Fibroblast of skin of scalp (primary cell): ENCODE results near the gene ARHGEF11.

Experiments used
- DNase-seq: peaks from one replicate; pipeline ENCODE4 v3.0.0-alpha.2; 2013

The ARHGEF11 gene

DNA sequence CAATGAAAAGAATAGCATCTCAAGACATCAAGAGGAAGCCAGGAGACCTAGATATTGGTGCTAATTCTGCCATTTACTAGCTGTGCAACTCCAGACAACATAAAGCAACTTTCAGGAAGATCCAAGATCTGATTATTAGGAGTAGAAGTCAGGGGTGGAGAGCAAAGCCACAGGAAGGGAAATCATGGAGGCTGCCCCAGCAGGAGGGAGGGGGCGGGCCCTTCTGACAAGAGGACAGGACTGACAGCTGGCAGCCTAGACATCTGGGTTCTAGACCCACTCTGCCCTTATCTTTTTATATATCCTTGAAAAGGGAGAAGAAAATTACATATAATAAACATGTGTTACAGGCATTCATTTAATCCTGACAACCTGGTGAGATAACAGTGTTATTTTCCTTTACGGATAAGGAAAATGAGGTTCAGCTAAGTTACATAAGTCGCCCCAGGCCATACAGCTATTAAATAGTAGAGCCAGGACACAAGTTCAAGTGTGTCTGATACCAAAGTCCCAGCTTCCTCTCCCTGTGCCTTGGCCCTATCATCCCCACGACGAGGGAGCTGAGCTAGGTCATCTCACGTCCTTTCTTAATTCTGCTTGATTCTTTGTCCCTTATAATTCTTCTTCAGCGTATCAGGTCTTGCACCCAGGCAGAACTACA, 46.6 kb downstream of the ARHGEF11 start:
- DNase-seq: no peak

DNA sequence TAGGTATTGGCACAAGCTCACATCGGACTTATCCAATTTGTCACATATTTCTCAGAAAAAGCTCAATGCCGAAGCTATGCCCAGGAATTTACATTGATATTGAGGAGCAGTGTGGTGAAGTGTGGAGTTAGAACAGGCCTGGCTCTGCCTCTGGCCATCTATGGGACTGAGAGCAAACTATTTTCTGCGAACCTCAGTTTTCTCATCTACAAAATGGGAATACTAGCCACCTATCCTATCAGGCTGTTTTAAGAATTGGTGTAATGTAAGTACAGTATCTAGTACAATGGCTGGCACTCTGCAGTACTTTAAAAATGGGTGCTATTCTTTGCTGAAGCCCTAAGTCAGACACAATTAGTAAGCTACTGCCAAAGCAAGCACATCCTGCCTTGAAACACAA, 47.2 kb downstream of the ARHGEF11 start:
- DNase-seq: no peak

DNA sequence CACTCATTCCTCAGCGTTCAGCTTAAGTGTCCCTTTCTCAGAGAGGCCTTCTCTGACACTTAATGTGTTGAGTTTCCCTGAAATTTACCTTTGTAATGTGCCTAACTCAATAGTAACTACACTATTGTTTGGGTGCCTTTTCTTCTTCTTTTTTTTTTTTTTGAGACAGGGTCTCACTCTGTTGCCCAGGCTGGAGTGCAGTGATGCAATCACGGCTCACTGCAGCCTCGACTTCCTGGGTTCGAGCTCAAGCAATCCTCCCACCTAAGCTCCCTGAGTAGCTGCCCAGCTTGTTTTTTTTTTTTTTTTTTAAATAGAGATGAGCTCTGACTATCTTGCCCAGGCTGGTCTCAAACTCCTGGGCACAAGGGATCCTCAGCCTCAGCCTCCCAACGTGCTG, 50.1 kb downstream of the ARHGEF11 start:
- DNase-seq: no peak

DNA sequence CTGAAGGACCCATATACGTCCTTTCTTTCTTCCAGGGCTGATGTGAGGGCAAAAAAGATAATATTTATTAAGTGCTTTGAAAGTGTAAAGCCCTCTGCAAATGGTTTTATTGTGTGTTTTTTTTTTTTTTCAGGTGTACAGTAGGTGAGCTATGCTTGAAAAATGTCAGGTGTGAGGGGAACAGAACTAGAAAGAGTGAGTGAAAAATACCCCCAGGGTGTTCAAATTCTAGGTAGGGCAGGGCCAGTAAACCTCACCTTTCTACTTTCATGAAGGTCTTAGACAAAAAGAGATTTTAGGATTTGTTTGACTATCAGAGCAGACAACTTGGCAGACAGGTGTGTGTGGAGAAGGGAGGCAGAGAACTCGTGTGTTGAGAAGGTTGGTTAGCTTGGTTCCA, 51.3 kb downstream of the ARHGEF11 start:
- no peak for DNase-seq

DNA sequence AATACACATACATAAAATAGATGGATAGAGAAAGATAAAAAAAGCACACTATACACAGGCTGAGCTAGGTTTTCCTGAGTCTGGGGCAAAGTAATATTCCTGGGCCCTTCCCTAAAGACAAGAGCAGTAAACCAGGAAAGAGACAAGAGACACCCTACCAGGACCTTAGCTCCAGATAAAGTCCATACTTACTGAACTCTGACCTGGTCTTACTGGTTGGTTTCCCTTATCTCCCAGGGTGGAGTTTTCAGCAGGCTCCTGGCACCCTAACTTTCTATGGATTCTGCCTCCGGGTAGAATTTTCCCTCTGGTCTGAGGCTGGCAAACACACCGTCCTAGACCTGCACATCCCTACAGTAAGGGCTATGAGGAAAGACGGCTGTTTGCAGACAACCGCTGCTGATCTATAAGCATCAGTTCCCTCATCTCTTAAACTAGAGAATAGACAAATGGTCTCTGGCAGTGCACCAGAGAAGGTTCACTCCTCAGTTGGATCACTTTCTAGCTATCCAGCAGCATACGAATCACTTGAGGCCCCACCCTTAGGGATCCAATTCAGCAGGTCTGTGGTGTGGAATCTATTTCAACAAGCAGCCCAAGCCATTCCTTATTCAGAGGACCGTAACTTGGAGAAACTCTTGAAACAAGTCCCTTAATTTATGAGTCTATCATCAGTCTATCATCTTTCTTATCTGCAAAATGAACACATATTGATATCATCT, 52.0 kb downstream of the ARHGEF11 start:
- DNase-seq: no peak

DNA sequence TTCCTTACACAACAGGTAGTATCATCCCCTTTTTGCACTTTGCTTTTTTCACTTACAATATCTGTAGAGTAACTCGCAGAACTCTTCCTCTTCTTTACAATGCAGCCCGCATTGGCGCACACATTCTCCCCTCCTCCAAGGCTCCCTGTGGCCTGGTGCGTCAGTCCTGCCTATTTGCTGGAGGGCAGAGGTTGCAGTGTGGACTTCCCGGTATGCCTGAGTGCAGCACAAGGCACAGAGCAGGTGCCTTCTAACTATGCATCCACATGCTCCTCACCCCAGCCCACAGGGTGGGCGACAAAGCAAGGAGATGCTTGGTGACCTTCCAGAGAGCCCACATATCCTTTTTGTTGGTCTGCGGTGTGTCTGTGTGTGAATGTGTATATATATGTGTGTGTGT, 53.3 kb downstream of the ARHGEF11 start:
- no peak for DNase-seq

DNA sequence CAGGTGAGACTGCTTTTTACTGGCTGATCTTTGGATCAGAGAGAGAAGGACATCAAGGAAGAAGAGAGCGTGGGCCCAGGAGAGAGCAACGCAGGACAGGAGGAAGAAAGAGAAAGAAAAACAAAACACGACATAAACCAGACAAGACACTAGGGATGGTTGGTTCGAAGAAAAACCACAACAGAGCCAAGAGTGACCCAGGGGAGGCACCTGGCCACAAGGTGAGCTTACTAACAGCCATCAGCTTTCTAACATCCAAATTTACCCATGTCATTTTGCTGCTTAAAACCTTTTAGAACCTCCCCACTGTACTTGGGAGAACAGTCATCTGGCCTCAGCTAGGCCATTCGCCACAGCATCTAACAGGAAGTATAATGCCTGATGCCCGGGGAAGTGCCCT, 57.8 kb downstream of the ARHGEF11 start:
- no peak for DNase-seq

DNA sequence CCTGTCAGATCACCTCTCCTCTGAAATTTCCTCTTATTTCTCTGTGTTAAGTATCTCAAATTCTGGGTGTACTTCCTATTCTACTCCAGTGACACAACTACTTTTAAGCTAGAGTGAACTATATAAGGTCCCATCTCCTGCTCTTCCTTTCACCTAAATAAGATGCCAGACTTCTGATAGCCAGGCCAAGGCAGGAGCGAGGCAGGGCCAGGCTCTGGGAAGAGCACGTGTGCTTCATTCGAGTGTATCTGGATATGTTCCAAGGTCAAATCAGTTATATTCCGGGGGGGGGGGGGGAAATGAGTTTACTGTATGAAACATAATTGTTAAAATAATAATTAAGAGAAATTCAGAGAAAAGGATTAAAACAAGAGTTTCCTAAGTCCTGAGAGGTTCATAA, 65.0 kb downstream of the ARHGEF11 start:
- DNase-seq: no peak

DNA sequence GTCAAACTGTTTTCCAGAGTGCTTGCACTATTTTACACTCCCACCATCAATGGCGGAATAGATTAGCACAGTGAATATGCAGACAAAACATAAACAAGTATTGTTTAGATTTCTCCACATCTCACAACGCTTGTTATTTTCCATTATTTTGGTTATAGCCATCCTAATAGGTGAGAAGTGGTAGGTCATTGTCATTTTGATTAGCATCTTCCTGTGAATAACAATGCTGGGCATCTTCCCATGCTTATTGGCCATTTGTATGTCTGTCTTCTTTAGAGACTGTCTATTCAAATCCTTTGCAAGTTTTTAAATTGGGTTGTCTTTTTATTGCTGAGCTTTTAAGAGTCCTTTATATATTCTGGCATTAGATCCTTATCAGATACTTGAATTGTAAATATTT, 70.5 kb downstream of the ARHGEF11 start:
- DNase-seq: no peak

DNA sequence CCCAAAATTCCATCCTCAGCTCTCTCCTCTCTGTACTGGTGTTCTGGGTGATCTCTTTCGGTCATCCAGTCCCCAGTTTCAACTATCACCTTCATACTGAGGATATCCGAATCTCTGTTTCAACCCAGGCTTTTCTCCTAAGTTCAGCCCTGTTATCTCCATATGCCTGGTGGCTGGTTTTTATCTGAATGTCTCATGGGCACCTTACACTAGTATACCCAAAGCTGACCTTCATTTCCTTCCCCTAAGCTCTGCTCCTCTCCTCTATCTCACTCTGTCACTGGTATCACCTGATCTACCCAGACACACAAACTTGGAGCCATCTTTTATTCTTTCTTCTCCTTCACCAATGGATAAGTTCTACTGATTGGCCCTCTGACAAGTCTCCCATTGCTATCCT, 72.1 kb downstream of the ARHGEF11 start:
- DNase-seq: no peak

DNA sequence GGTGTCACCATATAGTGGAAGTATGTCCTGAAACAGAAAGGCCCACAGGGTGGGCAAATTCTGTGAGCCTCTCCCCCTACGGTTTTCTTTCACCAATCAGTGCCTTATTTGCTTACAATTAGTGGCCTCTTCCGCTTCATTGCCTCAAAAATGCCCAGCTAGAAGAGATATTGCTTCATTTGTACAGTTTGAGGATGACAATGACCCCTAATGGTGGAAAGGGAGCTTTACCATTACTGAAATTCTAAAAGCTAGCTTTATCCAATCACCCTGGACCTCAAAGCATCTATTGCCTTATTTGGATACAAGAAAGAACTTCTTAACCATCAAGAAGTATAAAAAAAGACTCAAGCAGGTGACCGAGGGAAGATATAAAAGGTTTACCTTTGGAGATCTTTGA, 75.5 kb downstream of the ARHGEF11 start:
- DNase-seq: peak; percentile 17

DNA sequence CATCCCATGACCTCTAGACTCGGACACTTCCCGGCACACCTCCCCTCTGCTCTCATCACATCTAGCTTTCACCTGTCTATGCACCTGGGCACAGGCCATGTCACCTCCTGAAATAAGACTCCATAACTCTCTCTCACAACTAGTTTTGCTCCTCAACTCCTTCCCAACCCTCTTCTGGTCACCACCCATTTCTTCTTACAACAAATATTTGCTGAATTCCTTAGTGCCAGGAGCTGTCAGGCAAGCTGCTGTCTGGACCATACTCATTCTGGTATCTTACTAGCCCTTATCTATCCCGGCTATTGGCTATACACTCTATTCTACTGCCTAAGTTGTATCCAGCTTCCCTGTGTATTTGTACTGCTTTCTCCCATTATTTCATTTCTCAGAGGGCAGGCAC, 76.0 kb downstream of the ARHGEF11 start:
- DNase-seq: no peak

DNA sequence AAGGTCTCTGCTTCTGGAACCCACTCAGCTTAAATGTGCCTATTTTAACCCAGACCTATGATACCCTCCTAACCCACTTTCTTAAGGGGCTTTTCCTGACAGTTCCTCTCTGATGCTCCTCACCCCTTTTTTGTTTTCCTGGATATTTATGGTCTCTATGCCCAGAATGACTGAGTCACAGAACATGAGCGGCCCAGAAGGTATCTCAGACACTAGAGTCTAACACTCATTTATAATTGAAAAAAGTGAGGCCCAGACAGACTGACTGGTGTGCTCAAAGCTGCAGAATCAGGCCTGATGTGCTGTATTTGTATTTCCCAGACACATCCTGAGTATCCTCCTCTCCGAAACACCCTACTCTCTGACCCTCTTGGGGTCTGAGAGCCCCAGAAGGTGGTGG, 81.1 kb downstream of the ARHGEF11 start:
- peak; percentile 8 for DNase-seq

DNA sequence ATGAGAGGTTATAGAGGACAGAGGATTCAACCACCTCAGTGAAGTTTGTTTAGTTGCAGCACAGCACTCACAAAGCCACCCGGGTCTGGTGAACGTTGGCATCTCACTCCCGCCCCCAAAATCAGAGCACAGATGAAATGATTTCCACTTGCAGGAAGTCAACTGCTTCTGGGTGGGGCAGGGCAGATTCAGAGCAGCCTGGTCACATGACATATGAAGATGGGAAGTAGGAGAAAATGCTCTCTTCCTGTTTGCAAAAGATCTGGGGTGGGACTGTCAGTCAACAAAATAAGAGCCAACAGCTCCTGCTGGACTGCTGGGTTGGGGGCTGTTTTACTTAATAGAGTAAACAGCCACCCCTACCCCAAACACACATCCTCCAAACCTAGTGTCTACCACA, 81.9 kb downstream of the ARHGEF11 start:
- no peak for DNase-seq

DNA sequence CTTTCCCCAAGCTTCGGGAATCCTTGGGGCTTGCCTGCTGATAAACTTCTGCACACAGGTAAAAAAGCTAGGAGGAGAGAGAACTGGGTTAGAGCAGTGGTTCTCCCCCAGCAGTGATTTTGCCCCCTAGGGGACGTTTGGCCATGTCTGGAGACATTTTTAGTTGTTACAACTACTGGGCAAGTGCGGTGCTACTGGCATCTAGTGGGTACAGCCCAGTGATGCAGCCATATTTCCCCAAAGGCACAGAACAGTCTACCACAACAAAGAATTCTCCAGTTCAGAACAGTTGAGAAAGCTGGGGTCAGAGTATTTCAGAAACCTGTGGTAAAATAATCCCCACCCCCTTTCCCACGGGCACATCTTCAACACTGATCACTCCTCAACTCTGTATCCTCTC, 83.8 kb downstream of the ARHGEF11 start:
- DNase-seq: peak; percentile 13

DNA sequence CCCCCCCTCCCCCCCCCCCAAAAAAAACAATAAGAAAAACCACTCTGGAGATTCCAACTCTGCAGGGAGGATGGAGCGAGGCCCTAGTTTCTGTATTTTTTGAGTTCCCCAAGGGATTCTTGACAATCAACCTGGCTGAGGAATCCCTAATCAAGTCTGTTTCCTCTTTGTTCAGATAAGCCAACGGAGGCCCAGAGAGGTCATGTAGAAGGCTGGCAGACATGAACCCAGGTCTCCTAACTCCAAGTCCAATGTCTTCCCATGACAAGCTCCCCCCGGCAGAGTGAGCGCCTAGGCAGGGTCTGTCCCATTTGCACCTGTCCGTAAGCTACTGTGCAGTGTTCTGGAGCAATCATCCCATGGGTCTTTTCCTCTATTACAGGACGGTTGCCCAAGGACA, 85.6 kb downstream of the ARHGEF11 start:
- DNase-seq: no peak

DNA sequence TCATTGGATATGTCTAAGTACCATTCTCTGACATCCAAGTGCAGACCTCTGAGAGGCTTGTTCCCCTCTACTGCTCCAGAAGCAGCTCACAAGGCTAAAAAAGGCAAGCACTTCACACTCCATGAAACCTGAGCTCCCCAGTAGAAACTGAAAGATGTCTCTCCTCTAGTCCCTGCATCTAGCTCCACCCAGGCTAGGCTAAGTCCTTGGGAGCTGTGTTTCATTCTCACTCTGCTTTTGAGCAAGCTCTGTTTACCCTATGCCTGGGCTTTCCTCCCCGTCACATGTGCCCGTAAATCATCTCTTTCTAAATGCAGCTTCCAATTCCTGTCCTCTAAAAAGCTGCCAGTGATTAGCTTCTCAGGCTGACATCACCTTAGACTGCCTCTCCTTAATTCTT, 86.1 kb downstream of the ARHGEF11 start:
- DNase-seq: no peak

DNA sequence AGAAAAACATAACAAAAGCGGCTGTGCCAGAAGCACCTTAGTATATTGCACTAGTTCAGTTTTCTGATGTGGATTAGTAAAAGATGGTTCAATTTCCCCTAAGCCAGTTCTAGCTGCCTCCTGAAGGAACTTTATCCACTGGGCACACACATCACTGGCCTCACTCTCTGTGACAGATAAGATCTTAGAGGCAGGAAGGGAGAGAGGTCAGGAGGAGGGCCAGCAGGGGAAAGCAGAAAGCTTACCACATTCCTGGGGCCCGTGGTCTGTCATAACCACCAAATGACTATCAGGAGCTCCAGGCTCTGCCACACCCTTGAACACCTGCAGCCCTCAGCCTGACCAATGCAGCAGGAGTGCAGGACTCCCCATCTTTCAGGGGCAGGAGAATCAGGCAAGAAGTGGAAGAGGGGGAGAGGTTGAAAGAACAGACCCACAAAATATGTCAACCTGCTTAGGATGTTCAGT, 87.3 kb downstream of the ARHGEF11 start:
- no peak for DNase-seq

DNA sequence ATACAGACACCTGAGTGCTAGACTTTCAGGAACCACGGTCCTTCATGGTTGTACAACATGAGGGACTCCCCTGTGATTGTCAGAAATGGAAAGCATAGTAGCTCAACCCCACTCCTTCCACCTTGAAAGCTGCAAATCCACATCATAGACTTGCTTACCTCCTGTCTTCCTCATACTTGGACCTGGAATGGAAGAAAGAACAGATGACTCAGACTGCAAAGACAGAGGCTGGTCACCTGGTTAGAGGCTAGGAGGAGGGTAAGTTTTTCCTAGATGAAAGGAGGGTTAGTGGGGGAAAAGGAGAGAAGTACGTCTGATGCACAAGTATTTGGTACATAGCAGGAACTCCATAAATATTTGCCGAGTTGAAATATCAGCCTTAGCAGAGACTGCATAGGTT, 87.9 kb downstream of the ARHGEF11 start:
- DNase-seq: no peak

DNA sequence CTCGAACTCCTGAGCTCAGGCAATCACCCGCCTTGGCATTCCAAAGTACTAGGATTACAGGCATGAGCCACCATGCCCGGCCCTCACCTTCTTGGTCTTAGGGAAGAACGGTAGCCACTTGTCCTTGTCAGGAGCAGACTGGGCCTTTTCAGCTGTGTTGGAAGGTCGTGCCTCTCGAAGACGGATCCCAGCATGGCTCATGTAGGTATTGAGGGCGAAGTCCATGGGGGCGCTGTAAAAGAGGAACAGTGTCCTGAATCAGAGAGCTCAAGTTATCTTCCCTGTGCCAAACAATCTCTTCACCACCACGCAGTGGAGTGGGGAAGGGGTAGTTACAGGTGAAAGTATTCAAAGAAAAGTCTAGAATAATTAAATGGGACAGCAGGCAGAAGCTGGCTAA, 89.2 kb downstream of the ARHGEF11 start:
- DNase-seq: no peak

DNA sequence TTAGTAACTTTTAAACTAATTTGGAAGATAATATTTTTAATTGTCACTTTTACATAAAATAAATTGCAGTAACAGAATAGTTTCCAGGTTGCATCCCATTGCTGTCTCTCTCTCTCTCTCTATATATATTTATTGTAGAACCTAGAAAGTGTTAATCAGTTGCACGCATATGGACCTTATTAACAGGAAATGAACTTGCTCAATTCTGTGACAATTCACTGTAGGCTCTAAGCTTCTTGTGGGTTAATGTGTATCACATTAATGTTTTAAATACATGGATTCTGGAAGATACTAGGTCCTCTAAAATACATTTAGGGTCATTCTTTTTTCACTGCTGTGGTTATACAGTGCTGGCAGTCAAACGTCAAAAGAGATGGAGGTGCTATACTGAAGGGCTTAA, 92.0 kb downstream of the ARHGEF11 start:
- no peak for DNase-seq

DNA sequence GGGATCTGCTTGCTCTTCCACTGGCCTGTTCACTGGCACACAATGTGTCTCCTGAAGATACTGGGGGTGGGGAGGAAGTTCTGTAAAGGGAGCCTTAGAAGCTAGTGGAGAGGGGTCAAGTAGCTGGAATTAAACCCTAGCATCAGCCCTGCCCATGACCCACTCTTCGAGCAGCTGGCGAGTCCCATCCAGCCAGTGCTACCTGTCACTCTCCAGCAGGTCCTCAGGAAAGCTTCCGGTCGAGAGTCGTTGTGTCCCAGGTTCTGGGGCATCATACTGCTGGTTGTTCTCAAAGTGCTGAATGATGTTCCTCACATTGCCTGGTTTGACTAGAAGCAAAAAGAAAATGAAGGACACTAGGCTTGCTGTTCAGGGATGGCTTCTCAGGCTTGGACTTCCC, 94.2 kb downstream of the ARHGEF11 start:
- DNase-seq: no peak

DNA sequence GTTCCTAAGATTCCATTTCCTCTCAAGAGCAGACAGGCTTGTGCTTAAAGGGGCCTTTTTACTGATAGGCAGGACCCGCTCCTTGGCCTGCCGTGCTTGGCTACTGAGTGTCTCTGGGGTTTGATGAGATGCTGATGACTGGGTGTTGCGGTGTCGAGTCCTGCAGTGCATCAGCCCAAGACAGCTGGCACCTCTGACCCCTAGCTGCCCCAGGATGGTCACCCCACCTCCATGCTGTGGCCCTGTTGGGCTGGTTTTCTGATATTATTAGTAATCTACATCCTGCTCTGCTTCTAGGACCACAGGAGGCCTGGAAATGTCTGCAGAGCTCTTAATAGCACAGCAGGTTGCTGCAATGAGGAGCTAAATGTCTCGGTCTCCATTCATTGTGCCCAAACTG, 96.4 kb downstream of the ARHGEF11 start:
- no peak for DNase-seq

DNA sequence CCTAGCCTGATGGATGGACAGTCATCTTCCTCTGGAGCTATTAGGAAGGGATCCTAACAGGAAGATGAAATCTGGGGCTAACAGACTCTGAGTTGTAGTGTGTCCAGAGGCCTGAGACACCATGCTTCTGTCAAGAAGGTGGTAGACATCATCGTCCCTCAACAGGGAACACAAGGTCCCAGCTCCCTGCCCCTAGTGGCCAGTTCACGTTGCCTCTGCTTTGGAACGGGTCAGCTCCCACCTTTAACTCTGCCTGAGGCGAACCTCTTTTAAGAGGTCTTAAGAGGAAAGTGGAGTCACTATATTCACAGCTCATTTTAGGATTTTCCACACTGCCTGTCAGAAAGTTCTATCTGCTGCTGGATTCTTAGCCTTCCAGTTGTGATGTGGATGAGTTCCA, 96.8 kb downstream of the ARHGEF11 start:
- no peak for DNase-seq
